MV-4-11 (cell line): ENCODE results near the gene MOB2.

Experiments used
- DNase-seq: peaks from one replicate; lab custom pipeline; 2025; lab: John Stamatoyannopoulos, UW

Gene MOB2

GRCh38 chr11:1486054-1486825, at the start of gene MOB2:
MOB2 (minus strand) TSS chr11:1486779; CDS start chr11:1486556, 223 bp downstream.
- no peak for DNase-seq

GRCh38 chr11:1534682-1535081, 48.1 kb upstream of the MOB2 start:
- DNase-seq: no peak

- DNase-seq: no peak
Observed at GRCh38 chr11:1534171-1534570, 47.6 kb upstream of the MOB2 start.

- no peak for DNase-seq
Observed at GRCh38 chr11:1533342-1533725, 46.8 kb upstream of the MOB2 start.

GRCh38 chr11:1532606-1533341, 46.2 kb upstream of the MOB2 start:
- DNase-seq: no peak

GRCh38 chr11:1532014-1532586, 45.5 kb upstream of the MOB2 start:
- DNase-seq: no peak

GRCh38 chr11:1531449-1532013, 45.0 kb upstream of the MOB2 start:
- no peak for DNase-seq

- no peak for DNase-seq
Observed at GRCh38 chr11:1530686-1531448, 44.3 kb upstream of the MOB2 start.

- DNase-seq: no peak
Observed at GRCh38 chr11:1529774-1530173, 43.2 kb upstream of the MOB2 start.

- no peak for DNase-seq
Observed at GRCh38 chr11:1529286-1529685, 42.7 kb upstream of the MOB2 start.

GRCh38 chr11:1528710-1529109, 42.1 kb upstream of the MOB2 start:
- DNase-seq: no peak

- no peak for DNase-seq
Observed at GRCh38 chr11:1526785-1527184, 40.2 kb upstream of the MOB2 start.

GRCh38 chr11:1523779-1524178, 37.2 kb upstream of the MOB2 start:
- DNase-seq: no peak

GRCh38 chr11:1523077-1523476, 36.5 kb upstream of the MOB2 start:
- DNase-seq: no peak

GRCh38 chr11:1522081-1522424, 35.5 kb upstream of the MOB2 start:
- no peak for DNase-seq

GRCh38 chr11:1521382-1522080, 35.0 kb upstream of the MOB2 start:
- no peak for DNase-seq

GRCh38 chr11:1520663-1521267, 34.2 kb upstream of the MOB2 start:
- no peak for DNase-seq

GRCh38 chr11:1520209-1520662, 33.7 kb upstream of the MOB2 start:
- no peak for DNase-seq

- no peak for DNase-seq
Observed at GRCh38 chr11:1519028-1520010, 32.7 kb upstream of the MOB2 start.

GRCh38 chr11:1518301-1518700, 31.7 kb upstream of the MOB2 start:
- no peak for DNase-seq
